A204.1 (cell line): Measurements from ENCODE around the gene ENG.
"Not testable (repeated sequence)": the region's sequence is repeated elsewhere in the genome, so short reads cannot be mapped to it uniquely, and the experiment has no call there.

Experiments used
- FAIRE-seq: peaks from 2 replicates; lab custom pipeline; 2012; peaks lifted over from hg19 to GRCh38; lab: Jason Lieb, UNC

The ENG gene

DNA sequence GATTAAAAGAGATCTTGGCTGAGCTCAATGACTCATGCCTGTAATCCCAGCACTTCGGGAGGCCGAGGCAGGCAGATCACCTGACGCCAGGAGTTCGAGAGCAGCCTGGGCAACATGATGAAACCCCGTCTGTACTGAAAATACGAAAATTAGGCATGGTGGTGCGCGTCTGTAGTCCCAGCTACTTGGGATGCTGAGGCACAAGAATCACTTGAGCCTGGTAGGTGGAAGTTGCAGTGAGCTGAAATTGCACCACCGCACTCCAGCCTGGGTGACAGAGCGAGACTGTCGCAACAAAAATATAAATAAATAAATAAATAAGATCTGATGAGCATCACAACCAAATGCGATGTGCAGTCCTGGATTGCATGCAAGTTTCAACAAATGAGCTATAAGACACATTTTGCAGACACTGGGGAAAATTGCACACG is 8.7 kb upstream of the ENG start:
- FAIRE-seq = no peak

DNA sequence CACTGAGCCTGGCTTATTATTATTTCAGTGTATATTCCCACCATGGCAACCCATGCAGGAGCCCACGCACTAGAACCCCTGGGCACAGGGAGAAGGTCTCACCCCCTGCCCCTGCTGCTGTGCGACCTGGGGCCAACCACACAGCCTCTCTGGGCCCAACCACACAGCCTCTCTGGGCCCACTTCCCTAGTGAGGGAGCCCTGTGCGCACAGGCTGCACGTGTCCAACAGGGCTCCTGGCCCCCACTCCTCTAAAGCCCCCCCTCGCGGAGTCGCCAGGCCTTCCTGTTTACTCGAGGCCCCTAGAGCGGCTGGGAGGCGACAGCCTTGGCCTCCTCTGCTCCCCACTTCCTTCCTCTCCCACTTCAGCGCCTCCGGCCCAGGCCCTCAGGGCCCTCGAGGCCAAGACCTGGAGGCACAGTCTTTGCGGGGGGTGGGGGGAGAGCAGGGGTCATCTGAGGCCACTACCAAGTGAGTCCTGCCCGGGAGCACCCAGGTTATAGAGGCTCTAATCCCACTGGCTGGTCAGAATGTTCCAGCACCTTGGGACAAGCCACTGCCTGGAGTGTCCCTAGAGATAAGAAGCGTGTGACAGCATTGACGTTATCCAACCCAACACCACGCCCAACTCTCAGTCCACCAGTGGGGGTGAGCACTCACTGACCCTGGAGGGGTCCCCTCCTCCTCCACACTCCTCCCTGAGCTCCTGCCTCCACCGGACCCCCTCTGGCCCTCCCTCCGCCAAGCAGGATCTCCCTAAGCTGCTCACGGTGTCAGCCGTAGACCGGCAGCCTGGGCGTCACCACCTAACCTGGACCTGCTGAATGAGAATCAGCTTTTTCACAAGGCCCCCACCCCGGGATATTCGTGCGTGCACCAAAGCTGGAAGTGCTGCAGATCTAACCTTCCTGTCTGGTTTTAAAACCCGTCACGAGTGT is 7.9 kb upstream of the ENG start:
- FAIRE-seq = no peak

DNA sequence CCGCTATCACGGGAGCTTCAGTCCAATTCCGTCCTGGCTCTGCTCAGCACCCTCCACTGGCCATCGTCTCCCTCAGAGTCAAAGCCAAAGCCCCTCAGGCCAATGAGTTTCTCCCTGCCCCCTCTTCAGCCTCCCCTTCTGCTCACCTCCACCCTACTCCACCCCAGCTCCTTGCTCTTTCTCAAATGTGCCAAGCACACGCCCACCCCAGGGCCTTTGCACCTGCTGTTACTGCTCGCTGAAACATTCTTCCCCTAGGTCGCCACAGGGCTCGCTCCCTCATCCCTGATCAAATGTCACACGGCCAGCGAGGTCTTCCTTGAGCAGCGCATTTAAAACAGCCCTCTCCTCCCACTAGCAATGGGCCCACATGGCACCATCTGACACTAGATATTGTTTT is 6.3 kb upstream of the ENG start:
- FAIRE-seq = no peak

DNA sequence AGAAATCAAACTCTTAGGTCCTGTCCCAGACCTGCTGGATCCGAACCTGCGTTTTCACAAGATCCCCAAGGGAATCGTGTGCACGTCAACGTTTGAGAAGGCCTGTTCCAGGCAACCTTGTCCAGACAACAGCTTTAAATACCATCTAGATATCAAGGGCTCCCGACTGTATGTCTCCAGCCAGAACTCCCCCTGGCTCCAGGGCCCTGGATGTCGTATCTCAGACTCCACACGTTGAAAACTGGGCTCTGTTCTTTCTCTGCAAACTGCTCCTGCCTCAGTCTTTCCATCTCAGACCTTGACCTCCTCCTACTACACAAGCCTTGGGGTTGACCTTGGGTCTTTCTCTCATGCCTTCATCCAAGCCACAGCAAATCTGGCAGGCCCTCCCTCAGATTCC is 5.8 kb upstream of the ENG start:
- no peak for FAIRE-seq

DNA sequence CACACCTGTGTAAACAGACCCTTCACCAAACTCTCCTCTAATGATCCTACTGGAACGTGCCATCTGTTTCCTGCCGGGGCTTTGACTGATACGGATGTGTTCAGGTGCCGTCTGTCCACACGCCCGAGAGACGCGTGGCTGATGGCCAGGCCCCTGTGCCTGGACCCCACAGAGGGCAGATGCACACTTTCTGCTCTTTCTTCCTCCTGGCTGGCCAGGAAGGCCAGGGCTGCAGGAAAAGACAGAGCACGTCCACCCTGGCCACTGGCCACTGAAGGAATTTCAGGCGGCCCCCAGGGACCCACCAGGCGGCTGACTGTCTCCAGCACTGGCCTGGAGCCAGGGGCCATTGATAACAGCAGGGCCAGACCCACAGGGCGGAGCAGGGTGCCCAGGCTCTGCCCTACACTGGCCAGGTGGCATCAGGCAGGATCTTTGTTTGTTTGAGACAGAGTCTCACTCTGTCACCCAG is 3.6 kb upstream of the ENG start:
- no peak for FAIRE-seq

DNA sequence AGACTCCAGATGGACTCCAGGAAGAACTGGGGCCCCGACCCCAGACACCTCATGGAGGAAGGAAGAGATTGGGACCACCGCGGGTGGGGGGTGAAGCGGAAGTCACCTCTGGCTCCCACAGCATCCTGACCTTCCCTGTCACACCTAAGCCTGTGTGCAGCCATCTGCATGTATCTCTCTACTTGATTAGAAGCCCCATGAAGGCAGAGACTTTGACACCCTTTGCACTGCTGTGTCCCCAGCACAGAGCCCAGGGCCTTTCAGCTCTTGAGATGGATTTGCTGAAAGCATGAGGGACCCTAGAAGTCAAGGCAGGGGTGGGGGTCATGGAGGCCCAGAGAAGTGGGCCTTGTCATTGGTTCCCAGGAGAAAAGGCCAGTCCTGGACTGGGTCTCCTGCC is 2.8 kb upstream of the ENG start:
- no peak for FAIRE-seq

DNA sequence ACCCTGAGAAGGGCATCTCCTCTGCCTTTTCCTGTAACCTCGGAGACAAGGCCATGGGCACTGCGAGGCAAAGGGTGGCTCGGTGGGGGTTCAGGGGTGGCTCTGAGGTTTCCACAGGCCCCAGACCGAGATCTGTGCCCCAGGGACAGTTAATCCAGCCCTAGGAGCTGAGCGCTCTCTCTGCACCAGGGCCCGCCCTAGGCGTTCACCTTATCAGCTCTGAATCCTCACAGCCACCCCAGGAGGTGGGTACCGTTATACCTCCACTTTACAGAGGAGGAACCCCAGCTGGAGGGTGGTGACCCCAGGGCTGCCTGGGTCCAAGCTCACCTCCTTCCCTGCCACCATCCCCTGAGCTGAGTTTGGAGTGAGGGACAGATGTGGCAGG is 2.3 kb upstream of the ENG start:
- no peak for FAIRE-seq

DNA sequence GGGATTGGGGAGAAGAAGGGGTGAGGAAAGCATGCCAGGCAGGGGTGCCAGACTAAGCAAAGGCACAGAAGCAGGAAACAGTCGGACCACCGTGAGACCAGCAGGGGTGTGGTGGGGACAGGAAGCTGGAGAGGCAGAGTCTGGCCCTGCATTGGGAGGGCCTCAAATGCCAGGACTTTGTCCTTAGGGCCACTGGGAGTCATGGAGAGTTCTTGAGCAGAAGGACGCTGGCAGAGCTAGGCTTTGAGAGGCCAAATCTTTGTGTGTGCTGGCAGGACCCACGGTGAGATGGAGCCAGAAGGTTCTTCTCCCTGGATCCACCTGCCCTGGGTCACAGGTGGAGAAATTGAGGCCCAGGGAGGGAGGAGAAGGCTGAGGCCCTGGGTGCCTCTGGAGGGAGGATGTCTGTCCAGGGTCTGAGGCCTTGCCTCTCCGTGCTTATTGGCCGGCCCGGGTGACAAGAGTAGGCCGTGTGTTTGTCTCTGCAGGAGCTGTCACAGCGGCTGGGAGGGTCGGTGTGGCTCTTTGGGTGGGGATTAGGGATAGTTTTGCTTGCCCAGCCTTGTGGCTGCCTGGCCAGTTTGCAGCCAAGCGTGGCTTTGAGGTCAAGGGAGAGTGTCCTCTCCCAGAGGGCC is 1.8 kb upstream of the ENG start:
- FAIRE-seq = no peak

DNA sequence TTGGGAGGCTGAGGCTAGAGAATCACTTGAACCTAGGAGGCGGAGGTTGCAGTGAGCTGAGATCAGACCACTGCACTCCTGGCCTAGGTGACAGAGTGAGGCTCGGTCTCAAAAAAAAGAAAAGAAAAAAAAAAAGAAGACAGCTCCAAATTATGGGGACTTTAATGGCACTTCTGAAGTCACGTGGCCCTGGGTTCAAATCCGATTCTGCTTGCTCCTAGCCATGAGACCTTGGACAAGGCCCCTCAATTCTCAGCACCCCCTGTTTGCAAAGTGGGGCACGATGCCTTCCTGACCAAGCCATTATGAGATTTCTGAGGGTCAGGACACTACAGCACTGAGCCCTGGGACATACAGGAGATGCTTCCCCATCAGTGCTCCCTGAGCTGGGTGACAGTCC is 1.1 kb upstream of the ENG start:
- no peak for FAIRE-seq

DNA sequence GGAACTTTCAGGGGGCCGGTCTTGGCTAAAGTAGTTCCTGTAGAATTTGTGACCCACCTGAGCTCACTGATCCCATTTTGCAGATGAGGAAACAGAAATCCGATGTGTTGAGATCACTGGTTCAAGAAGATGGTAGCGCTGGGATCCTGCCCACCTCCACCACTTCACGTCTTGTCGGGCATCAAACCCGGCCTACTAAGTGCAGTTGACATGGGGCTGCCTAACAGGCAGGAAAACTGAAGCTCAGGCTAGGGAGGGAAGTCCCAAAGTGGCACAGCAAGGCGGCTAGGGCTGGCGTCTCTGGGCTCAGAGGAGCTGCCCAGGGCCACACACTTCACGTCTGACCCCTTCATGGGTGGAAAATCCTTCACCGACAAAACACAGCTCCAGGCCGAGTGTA is 502 bp upstream of the ENG start:
- no peak for FAIRE-seq

DNA sequence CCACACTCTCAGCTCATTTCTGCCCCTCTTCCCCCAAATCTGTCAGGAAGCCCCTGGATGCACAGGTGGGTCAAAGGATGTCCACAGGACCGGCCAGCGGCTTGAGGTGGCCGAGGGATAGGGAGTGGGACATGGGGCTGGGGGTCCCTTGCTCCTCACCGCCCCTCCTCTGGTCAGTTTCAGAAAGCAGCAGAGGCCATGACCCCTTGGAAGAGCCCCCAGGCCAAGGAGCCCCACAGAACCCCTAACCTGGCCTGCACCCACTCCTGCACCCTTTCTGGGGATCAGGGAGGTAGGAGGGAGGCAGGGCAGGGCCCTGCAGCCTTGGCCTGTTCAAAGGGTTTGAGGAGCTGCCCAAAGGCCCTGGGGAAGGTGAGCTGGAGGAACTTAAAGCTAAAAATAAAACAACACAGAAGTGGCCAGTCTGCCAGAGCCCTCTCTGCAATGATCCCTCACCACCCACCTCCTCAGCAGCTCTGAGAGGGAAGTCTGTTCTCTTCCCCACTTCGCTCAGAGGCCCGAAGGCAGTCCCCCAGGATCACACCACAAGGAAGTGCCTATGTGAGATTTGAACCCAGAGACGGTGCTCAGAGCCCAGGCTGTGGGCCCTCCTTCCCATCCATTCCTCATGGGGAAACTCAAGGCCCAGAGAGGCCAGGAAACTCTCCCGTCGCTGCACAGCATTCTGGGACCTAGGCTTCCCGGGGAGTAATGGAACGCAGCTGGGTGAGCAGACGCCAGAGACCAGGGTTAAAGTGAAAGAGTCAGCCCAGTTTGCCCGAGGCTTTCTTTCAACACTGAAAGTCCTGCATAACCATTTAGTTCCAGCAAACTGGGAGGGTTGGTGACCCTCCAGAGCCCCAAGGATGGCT is 910 bp downstream of the ENG start:
- no peak for FAIRE-seq

DNA sequence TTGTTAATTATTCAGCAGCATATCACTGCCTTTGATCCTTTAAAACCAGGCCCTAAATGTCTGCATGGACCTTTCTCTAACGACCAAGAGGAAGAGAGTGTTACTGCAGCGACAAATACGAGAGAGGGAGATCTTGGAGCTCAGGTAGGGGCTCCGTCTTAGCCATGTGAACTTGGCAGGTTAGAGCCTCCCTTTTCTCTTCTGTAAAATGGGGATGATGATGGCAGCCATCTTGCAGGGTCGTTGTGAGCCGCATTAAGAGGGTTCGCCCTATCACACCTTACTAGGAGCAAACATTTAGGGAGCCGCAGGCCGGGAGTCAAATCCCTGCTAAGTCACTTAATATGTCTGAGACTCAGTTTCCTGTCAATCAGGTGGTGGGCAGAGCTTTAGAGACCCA is 1.6 kb downstream of the ENG start:
- FAIRE-seq = no peak

DNA sequence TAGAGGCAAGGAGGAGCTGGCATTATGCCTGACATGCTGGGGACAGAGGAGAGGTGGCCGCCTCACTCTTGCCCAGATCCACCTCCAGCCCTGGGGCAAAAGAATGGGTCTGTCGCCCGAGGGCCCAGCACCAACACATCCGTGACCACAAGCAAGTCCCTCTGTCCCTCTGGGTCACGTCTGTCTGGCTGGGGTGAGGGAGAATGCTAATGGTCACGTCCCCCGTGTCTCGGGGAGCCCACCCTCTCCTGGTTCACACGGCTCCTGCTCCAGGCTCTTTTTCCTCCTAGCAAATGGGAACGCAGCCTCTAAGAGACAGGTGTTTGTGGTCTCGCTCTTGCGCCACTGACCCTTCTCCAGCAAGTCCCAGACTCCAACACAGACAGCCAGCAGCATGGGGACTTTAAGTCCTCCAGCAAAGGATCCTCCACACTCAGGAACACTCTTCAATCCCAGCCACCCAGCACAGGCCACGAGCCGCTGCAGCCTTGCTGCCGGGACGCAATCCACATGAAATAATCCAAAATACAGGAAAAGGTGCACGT is 4.1 kb downstream of the ENG start:
- no peak for FAIRE-seq

DNA sequence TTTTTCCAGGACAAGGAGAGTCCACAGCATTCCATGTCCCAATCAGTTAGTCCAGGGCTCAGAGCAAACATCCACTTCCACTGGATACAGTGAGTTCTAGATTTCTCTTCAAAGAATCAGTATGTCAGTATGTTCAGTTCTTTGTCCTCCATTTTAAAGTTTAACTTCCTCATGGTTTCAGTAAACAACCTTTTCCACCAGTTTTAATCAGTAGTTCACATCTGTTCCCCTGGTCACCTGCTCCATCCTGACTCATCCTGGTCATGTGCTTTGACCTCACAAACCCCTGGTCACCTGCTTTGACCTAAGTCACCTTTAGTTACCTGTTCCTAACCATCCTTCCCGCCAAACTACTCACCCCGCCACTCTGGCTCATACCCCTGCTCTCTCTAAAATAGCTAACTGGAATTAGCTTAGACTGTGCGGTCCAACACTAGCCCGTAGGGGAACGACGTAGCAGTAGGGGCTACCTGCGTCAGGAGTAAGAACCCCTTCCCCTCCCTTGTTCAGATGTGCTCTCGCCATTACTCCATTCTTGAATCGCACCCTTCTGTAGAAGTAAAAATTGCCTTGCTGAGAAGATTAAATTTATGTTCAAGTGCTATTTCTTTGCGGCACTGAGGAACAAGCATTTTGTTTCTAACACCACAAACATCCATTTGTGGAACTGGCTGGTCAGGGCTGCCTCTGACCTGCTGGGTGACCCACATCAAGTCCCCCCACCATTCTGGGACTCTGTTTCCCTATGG is 5.5 kb downstream of the ENG start:
- FAIRE-seq = no peak

DNA sequence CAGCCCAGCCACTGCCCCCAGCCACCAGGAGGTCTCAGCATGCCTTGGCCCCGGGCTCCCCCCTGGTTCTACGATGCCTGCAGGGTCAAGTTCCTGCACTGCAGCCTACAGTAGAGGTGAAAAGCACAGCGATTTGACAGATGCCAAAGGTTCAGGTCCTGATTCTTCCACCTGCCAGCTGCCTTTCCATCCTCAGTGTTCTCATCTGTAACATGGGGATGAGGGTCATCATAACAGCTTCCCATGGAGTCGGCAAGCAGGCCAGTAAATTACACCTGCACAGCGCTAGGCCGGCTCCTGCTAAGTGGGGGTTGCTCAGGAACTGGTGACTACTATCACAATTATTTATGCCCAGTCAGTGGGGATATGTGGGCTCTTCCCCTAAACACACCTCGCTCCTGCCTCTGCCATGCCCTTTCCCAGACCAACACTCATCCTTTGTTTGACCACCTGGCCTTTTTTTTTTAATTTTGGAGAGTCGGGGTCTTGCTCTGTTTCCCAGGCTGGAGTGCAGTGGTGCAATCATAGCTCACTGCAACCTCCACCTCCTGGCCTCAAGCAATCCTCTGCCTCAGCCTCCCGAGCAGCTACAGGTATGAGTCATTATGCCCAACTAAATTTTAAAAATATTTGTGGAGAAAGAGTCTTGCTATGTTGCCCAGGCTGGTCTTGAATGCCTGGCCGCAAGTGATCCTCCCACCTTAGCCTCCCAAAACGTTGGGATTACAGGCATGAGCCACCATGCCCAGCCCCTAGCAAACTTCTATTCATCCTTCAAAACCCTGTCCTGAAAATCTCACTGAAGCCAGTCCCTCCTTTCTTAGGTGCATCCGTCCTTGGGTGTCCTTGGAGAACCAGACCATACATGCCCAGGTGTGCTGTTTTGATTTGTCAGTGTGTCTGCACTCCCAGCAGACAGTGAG is 6.4 kb downstream of the ENG start:
- no peak for FAIRE-seq

DNA sequence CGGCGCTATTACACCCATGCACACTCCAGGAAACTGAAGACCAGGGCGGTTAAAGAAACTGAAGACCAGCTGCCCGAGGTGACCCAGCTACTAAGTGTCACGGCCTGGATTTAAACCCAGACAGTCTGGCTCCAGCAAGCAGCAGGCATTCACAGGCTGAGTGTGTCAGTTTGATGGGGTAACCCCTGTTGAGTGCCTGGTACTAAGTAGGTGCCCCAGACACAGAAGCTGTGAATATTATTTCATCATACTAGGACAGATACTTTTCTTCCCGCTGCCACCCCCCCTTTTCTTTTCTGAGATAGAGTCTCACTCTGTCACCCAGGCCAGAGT is 7.3 kb downstream of the ENG start:
- no peak for FAIRE-seq

DNA sequence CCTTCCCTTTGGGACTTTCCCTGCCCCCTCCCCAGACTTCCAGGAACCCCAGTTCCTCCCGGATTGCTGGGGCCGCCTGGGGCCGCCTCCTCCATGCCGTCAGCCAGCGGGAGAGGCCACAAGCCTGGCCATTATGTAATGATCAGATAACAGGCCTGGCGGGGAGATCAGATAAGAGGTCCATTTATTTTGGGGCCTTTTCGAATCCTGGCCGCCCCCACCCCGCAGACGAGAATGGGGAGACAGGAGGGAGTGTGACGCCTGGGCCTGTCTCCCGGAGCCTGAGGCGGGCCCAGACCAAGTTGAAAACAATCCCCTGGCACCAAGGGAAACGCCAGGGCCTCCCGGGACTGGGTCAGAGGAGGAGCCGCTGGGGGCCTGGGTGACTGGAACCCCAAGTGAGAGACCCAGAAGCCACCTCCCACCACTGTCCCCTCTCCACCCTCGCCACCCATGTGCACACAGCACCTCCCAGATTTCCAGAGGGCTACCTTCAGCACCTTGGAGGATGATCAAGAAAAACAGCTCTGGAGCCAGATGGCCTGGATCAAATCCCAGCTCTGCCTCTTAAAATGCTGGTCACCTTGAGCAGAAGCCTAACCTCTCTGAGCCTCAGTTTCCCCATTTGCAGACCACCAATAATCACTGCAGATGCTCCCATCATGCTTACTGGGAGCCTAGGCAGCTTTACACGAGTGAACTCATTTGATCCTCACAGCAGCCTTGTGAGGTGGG is 7.8 kb downstream of the ENG start:
- FAIRE-seq = no peak

DNA sequence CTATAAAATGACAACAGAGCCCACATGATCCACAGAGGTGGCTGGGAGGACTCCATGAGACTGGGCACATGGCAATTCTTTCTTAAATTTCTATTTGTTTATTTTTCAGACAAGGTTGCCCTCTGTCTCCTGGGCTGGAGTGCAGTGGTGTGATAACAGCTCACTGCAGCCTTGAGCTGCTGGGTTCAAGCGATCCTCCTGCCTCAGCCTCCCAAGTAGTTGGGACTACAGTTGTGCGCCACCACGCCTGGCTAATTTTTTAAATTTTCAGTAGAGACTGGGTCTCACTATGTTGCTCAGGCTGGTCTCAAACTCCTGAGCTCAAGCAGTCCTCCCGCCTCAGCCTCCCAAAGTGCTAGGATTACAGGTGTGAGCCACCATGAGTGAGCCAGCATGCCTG is 8.8 kb downstream of the ENG start:
- not testable (repeated sequence) for FAIRE-seq

DNA sequence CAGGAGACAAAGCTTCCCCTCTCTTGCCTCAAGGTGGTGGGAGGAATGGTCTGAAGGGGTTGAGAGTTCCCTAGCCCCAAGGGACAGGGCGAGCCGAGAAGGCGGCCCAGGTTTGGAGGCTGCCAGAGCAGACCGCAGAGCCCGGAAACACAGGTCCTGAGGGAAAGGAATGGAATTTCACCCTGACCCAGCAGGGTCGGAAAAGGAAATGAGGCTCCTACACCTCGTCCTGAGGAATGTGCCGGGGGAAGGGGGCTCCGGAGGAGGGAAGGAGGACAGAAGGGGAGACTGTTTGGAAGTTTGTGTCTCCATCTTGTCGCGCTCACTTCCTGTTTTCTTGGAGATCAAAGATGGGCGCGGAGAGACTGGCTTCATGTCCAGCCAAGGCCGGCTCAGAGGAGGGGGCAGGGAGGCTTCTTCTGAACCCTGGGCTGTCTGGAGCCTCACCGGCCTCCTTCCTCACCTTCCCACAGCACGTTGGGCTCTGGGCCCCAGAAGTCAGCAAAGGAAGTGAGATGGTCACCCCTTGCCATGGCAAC is 9.6 kb downstream of the ENG start:
- no peak for FAIRE-seq
